Inferior parietal cortex (tissue), 1 donor: ENCODE measurements around the gene DSCAML1.

Experiments
- DNase-seq: peaks from one replicate; pipeline ENCODE4 v3.0.0-alpha.2; 2016; ENCODE audit errors: extremely low spot score

Gene DSCAML1

DNA sequence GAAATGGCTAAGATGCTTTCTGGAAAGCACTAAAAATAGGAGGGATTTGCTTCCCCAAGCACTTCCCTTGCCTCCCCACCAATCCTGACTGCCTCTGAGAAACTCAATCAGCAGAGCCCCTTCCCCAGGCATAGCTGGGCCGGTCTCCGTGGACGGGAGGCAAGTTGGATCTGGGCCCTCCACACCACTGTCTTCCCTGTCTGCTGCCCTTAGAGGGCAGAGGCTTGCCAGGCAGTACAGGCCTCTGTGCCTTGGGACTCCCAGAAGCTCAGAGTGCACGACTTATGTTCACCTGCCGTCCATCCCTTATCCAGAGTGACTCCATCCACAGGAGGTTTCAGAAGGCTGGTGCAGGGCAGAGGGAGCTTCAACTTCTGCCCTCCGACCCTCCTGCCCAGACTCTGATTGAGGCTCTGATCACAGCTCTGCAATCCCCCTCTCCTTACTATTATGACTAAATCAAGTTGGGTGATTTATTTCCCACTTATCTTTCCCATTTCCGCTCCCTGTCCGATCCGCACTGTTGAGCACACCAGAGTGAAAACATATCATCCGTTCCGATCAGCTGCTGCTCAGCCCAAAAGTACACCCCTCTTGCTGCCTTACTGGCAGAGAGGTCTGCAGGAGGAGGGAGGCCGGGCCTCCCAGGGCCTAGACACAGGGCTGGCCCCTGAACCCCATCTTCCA lies 71.8 kb downstream of the DSCAML1 start:
- no peak for DNase-seq

DNA sequence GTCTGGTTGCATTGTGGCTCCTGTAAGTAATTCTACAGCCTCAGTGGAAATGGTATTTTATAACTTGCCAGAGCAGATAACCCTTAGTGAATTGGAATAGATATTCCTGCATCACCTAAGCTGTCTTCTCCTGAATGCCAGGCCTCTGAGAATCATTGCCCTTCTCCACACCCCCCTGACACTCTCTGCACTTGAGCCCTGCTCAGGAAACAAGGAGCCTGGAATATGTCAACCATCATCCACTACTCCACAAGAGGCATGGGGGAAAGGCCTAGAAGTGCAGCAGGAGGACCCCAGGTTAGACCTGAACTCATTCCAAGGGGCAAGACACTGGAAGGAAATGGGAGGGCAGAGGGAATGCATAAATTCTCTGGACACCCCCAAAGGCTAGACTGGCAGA lies 72.4 kb downstream of the DSCAML1 start:
- no peak for DNase-seq

DNA sequence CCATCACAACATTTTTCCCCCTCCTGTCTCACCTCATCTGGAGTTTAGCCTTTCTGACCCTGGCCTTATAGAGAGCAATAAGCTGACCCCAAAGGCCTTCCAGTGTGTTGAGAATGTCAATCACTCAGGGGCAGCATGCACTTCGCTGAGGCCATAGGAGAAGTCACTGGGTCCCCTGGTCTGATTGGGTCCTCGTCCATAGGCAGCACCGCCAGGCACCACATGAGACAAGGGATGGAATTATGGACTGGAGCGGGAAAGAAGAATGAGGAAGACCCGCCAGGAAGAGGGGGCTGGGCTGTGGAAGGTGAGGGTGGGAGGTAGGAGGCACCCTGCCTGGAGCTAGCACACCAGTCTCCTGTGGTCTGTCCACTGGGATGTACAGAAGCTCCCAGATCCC lies 72.9 kb downstream of the DSCAML1 start:
- DNase-seq: no peak

DNA sequence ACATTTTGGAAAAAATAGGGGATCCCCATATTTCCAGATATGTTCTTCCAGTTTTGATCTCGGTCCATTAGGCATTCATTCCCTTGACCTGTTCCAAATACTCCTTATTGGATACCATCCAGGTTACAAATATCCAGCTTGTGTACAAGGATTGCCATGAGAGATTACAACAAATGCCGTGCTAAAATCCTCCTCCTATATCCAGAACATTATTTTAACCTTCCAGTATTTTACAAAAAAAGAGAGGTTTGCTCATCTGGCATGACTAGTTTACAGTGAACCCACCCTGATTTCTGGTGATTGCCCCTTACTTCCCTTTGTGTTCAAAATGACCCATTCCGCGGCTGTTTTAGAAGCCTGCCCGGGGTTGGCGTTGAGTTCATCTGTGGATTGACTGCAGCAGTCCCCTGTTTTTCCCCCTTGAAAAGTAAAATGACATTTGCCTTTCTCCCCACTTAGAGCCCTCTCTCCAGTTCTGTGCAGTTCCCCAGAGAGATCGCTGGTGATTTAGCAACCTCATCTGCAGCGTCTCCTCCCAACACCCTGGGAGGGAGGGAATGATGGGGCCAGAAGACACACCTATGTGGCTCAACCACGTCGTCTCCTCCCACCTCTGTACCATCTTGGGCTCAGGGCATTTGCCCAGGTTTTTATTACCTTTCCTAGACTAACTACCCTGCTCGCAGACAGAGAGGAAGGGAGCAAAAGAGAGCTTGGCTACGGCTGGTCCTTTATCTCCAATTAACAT lies 73.6 kb downstream of the DSCAML1 start:
- DNase-seq: no peak

DNA sequence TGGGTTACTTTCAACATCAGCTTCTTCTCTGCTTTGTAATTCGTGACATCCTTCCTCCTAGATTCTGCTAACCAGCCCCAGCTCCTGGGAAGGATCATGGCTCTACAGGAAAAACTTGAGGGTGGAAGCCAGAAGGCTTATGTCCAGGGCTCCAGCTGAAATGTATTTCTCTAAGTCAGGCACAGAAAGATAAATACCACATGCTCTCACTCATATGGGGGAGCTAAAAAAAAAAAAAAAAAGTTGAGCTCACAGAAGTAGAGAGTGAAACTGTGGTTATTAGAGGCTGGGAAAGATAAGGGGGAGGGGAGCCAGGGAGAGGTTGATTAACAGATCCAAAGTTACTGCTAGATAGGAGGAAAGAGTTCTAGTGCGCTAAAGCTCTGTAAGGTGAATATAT lies 74.9 kb downstream of the DSCAML1 start:
- DNase-seq: no peak

DNA sequence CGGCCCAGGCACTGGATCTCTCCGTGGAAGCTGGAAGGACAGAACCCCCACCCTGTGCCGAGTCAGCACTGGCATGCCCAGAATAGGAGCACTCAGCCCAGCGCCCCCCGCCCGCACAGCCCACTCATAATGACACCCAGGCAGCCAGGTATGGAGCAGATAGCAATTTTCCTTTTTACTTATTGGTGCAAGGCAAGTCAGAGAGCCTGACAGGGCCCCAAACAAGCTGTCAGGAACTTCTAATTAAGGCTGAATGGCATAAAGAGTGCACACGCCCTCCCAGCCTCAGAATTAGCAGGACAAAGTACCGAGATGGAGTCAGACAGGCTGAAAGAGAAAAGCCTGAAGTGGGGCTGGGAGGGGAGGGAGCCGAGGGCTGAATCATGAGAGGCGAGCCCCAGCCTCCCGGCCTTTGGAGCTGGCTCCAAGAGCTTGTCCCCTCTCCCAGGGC lies 76.9 kb downstream of the DSCAML1 start:
- DNase-seq: no peak

DNA sequence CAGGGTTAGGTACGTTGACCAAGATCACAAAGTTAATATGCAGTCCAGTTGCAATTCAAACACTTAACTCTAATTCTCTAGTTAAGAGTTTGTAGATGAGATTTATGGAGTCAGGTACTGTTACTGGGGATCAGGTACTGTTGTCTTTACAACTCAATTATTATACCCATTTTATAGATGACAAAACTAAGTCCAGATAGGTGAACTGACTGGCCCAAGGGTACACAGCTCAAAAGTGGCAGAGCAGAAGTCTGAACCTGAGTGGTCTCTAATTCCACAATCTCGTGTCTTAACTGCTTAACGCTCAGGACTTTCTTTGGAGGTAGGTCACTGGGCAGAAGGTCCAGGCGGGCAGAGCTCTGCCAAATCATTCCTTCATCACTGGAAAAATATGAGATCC lies 77.5 kb downstream of the DSCAML1 start:
- no peak for DNase-seq

DNA sequence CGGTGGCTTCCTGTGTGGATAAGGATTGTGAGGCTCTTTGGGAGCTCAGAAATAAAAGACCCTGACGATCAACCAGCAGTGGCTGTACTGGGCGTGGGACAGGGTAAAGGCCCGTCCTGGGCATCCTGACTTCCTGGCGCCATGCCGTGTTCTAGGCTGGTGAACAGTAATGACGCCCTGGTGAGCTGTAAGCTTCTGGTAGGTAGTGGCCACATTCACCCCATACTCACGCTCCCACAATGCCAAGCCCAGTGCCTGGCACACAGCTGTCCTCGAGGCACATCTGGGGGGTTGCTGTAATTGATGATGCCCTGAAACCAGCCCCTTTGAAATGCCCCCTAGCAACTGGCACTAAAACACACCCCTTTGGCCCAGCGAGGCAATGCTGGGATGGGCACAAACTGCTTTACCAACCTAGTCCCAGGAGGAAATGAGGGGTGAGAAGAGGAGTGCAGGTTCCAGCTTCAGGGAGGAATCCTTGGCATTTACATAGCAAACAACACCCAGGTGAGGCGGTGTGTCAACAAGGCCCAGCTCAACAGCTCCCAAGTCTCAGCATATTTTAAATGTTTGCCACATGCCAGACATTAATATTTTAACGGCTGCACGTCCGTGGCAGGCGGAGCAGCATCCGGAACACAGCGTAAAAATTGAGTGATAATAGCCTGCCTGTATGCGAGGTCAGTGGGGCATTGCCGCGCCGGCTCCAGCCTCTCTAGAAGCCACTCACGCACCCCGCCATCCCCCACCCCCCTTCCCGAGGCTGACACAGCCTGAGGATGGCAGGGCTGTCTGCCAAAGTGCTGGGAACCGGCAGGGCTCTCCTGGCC lies 79.3 kb downstream of the DSCAML1 start:
- DNase-seq: no peak

DNA sequence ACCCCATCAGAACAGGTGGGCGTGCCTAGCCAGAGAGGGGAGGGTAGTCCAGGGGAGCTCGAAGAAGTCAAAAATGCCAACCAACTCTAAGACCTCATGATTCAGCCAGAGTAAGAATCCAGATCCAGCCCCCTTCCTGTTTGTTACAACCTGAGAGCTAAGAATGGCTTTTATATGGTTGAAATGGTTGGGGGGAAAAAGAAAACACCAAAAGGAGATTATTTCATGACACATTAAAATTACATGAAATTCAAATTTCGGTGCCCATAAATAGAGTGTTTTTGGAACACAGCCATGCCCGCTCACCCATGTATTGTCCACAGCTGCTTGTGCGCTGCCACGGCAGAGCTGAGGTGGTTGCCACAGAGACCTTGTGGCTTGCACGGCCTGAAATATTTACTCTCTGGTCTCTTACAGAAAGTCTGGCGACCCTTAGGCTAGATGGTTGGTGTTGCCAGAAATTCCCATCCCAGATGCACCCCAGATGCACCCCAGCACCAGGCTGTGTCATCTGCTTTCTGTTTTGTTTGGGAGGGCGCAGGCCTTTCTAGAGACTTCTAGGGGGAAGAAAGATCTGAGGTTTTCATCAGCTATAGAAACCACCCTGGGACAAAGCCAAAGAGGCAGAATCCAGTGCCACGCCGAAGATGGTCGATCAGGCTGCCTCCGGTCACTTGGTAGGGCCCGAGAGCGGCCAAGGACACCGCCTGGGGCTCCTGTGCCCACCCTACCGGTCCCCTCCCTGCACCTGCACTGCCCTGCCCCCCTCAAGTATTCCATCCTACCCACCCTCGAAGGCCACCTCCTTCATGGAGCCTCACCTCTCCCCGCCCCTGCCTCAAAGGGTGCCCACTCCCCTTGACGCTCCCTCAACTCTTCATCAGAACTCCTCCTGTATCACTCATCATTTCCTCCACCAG lies 80.2 kb downstream of the DSCAML1 start:
- no peak for DNase-seq

DNA sequence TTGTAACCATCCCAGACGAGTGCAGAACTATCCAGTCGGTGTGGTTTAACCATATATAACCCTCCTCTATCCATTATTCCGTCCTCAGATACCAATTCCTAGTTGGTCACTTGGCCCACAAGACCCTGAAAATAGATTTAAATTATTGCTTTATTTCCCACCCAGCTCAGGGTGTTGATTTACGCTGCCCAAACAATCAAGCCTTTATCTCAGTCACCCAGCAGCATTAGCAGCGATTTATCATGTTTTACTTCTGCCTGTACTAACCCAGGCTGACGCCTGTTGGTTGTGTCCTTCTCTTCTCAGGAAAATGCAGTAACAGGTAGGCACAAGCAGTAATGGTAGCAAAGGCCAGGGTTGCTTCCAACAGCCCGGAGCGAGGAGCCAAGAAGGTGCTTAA lies 81.2 kb downstream of the DSCAML1 start:
- DNase-seq: no peak

DNA sequence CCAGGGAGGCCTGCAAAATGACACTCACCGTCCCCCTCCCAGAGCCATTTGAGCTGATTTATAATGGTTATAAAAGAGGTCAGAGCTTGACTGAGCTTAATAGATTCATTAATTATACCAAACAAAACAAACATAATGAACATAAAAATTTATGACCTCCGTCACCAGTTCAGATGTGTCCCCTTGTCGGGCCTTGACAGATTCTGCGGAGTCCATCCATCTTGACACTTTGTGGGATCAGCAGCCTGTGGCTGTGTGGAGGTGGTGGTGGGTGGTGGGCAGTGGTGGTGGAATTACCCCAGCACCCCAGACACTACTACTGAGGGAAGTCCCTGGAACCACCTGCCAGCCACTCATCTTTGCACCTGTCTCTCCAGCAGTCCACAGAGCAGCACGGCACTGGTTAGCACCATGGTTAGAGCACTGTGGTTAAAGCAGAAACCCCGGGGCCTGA lies 83.5 kb downstream of the DSCAML1 start:
- DNase-seq: no peak

DNA sequence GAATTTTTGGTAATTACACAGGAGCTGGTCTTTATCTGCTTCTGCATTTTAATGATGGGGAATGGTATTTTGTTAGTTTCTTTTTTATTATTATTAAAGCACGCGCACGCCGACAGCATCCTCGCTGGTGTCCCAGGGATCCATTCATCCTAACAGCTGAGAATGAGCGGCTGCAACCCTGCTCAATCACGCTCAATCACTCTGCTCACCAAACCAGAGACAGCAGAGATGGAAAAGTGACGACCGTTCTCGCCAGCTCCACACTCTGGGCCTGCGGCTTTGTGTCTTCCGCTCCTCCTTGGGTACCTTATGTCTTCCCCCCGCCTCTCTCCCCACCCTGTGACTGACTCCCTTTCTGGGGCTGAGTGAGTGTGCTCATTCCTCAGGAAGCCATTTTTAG lies 84.5 kb downstream of the DSCAML1 start:
- DNase-seq: no peak

DNA sequence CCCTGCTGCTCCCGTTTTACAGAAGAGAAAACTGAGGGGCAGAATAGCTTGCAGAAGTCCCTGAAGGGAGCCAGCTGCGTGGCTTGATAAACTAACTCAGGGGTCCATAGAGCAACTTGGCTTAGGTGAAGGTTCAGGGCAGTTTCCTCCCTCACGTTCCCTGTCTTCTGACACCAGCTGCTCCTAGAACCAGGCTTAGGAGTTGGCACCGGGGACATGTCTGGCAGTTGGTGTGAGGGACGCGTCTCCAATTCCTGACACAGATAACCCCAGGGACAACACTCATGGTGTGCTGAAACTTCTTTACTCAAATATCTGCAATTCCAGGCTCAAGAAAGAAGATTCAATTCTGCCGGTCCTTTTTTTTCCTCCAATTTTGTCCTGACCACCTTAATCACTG lies 85.7 kb downstream of the DSCAML1 start:
- DNase-seq: no peak

DNA sequence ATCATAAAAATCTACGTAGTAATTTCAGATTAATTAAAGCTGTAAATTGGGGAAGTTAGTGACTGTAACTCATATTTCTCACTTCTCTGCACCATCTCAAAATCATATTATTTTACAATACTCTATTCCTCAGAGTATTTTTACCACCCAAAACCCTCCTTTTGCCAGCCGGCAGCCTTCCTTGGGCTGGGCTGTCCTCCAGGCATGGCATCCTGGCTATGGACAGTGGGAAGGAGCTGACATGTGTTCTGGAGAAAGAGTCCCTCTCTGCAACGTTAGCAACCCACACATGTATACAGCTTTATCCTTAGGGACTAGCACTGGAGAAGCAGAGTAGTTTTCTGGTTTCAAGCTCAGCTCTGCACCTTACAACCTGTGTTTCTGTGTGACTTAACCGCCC lies 86.8 kb downstream of the DSCAML1 start:
- no peak for DNase-seq

DNA sequence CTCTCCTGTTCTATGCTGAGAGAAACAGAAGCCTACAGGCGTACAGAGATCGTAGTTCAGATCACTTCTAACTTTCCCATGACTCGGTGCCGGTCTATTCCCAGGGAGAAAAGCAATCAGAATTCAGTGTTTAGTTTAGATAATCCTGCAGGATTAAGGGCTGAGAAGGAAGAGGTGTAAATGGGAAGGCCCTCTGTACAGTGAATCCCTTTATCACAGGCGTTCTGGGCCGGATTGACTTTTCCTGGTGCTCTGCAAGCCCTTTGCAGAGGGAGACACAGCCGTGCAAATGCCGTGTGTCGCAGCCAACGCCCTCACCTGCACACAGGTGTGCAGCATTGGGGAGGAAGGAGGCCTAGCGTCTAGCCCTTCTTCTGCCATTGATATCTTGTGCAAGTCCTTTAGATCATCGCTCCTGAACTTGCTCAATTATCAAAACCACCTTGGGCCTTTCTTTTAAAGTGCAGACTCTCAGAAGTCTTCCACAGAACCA lies 90.6 kb downstream of the DSCAML1 start:
- no peak for DNase-seq

DNA sequence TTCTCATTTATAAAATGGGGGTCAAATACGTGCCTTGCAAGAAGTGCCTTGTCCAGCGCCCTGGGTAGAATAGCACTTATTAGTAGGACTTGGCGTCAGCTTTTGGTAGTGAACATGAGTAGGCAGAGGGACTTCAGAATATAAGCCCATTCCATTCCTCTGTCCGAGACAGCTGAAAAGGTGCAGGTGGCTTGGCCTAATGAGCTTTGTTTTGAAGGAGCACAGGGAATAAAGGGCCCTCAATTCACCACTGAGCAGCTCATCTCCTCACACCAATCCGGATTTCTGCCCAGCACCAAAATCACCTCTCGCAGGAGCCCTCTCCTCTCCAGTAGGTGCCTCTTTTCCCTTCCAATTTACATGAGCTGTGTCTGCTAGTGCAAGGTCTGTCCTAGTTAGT lies 91.2 kb downstream of the DSCAML1 start:
- DNase-seq: no peak

DNA sequence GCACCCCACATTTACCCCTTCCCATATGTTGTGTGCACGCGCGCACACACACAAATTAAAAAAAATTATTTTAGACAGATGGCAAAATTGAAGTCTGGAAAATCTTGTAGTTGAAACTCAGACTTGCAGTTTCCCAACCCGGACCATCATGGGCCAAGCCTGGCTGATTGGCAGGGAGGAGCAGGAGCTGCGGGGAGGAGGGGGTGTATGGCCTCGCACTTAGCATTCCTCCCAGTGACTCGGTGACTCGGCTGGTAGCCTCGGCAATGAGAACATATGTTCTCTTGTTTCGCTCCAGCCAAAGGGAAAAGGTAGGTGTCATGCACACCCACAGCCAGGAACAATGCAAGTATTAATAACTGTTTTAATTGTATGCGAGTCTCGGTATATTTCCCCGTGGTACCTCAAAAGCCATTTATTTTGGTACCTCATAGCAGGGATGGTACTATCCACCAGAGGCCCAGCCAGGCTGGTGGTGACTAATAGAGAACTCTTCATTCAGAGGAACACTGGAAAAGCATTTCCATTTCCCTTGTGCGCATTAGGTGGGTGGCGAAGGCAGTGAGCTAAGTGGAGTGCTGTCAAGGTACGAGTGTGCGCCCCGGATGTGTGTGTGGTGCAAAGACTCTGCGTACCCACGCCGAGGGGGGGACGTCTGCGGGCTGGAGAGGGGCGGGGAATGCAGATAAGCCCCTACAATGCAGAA lies 92.5 kb downstream of the DSCAML1 start:
- DNase-seq: no peak

DNA sequence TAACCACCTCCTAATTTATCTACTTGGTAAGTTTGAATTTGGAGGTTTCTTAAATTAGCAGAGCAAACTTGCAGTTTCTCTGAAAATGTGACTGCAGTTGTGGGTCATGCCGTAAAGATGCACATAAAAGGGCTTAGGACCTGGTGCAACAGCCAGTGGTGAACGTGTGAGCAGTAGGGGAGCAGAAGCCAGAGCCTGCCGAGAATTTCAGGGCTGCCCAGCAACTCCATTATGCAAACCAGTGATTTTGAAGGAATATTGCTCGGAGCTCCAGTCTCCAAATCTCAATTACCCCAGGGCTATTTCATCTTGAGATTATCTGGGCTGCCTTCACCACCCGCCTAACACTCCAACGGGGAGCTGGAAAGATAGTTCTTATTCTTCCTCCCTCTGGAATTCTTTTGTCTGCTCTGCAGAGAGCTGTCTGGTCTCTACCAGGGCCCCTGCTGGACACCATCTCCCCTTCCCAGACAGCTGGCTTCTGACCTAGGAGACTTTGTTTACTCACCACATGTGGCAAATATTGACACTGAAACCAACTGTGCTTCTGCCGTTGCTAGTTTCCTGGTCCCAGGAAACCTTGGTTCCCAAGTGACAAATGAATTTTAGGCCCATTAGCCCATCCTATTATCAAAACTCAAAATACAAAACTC lies 93.9 kb downstream of the DSCAML1 start:
- DNase-seq: no peak

DNA sequence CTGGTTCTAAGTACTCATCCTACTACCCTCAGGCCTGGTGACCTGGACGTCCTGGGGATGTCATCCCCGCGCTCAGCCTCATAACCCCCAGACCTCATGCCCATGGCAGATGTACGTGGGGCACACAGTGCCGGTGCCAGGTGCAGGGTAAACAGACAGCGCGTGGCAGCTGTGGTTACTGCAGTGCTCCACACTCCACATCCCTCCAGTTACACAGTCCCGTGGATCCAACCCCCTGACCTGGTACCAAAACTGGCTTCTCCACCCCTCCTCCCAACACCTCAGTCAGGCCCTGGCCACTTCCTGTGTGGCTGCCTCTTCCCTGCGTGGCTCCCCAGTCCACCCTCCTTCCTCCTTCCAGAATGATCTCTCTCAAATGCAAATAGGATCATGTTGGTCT lies 95.2 kb downstream of the DSCAML1 start:
- DNase-seq: no peak

DNA sequence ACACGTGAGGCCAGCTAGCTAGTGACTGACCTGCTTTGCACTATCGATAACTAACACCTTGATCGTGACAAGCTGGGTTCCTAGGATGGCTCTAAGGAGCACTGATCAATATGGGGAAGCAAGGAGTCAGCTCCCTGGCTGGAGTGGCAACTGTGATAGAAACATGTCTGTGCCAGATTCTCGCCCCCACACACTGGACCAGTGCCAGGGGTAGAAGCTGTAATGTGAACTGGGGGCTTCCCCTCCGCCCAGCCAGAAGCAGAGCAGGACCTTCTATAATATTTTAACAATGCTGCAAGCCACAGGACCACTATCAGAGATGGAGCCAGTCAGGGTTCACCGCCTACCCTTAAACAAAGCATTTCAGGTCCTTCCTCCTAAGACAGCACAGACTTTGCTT lies 96.5 kb downstream of the DSCAML1 start:
- no peak for DNase-seq
